Fibroblast of lung (primary cell): Measurements from ENCODE around the gene BACH1.

Experiments
- EZH2 ChIP-seq: IDR thresholded peaks from 2 replicates; pipeline ENCODE4 v1.5.1; 2012; ENCODE audit warnings: low read length, control low read depth, mild to moderate bottlenecking; ENCODE audit errors: missing control alignments
- TF ChIP-seq, protein P1 (sequence below), 2 donors: IDR thresholded peaks in 1 of 2; conservative IDR thresholded peaks in 1 of 2; 1 replicate in 1 of 2; 2 replicates in 1 of 2; pipeline ENCODE4 v1.5.1; 2011 to 2012; ENCODE audit warnings: low read length in 2 of 2, control low read depth in 1 of 2, inconsistent platforms in 1 of 2, low read depth in 1 of 2, mild to moderate bottlenecking in 1 of 2

DNA sequence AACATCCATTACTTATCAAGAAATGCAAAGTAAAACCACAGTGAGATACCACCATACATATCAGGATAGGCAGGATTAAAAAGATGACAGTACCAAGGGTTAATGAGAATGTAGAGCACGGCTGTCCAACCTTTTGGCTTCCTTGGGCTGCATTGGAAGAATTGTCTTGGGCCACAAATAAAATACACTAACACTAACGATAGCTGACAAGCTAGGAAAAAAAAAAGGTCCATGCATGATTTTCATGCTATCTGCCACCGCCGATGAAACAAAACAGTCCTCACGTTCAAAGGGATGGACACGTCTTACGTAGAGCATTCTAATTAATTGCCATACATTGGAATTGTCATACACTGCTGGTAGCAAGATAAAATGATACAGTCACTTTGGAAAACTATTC, 14.3 kb downstream of the BACH1 start:
- TF ChIP-seq, protein P1, sequence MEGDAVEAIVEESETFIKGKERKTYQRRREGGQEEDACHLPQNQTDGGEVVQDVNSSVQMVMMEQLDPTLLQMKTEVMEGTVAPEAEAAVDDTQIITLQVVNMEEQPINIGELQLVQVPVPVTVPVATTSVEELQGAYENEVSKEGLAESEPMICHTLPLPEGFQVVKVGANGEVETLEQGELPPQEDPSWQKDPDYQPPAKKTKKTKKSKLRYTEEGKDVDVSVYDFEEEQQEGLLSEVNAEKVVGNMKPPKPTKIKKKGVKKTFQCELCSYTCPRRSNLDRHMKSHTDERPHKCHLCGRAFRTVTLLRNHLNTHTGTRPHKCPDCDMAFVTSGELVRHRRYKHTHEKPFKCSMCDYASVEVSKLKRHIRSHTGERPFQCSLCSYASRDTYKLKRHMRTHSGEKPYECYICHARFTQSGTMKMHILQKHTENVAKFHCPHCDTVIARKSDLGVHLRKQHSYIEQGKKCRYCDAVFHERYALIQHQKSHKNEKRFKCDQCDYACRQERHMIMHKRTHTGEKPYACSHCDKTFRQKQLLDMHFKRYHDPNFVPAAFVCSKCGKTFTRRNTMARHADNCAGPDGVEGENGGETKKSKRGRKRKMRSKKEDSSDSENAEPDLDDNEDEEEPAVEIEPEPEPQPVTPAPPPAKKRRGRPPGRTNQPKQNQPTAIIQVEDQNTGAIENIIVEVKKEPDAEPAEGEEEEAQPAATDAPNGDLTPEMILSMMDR (conservative IDR thresholded peaks at IDR 0.05 in 1 of 2, IDR thresholded peaks at IDR 0.05 in 1 of 2; ENCODE audit: low read depth in 1 of 2, low read length in 2 of 2): no peak
- TF ChIP-seq EZH2: no peak
